Nephron progenitor cell (in vitro differentiated cells): ENCODE data around the gene RIMS4.

Experiments
- DNase-seq: peaks from one replicate; pipeline ENCODE4 v3.0.0; 2021
- H3K27ac Mint-ChIP-seq: 2 replicates; pipeline ENCODE4 v1.8.0; 2021; ENCODE audit warnings: mild to moderate bottlenecking, moderate library complexity, mixed read lengths
- H3K27me3 Mint-ChIP-seq: 2 replicates; pipeline ENCODE4 v1.8.0; 2021; ENCODE audit warnings: mild to moderate bottlenecking, low read depth, mixed read lengths; ENCODE audit not compliant: poor library complexity
- H3K36me3 Mint-ChIP-seq: 2 replicates; pipeline ENCODE4 v1.8.0; 2021; ENCODE audit warnings: low read depth, mixed read lengths
- H3K4me1 Mint-ChIP-seq: 2 replicates; pipeline ENCODE4 v1.8.0; 2021; ENCODE audit warnings: mixed read lengths
- H3K4me3 Mint-ChIP-seq: 2 replicates; pipeline ENCODE4 v1.8.0; 2021; ENCODE audit warnings: mild to moderate bottlenecking, moderate library complexity, mixed read lengths
- H3K9me3 Mint-ChIP-seq: 2 replicates; pipeline ENCODE4 v1.8.0; 2021; ENCODE audit warnings: mild to moderate bottlenecking, moderate library complexity, mixed read lengths
- CTCF ChIP-seq: fragments of 200-600 bp; sonication (generic); IDR thresholded peaks from 2 replicates; pipeline ENCODE4 v1.5.0; 2021; ENCODE audit warnings: antibody characterized with exemption

RIMS4 gene

GRCh38 chr20:44790638-44791393, 19.5 kb downstream of the RIMS4 start:
- H3K27ac Mint-ChIP-seq = no peak overlapping the region
- H3K27me3 Mint-ChIP-seq = peaks cover 6% of the 10 kb centered on the region
- no peaks in the 10 kb centered on the region for H3K4me1 Mint-ChIP-seq
- no peak for TF ChIP-seq CTCF
- H3K4me3 Mint-ChIP-seq = no peak overlapping the region
- H3K9me3 Mint-ChIP-seq = no peaks in the 10 kb centered on the region
- H3K36me3 Mint-ChIP-seq = no peaks in the 10 kb centered on the region
- DNase-seq = no peak

GRCh38 chr20:44788706-44789456, 21.5 kb downstream of the RIMS4 start:
- TF ChIP-seq CTCF = no peak
- DNase-seq = no peak
- peaks cover 6% of the 10 kb centered on the region for H3K27me3 Mint-ChIP-seq
- no peaks in the 10 kb centered on the region for H3K4me1 Mint-ChIP-seq
- H3K4me3 Mint-ChIP-seq = no peak overlapping the region
- H3K9me3 Mint-ChIP-seq = no peaks in the 10 kb centered on the region
- no peaks in the 10 kb centered on the region for H3K36me3 Mint-ChIP-seq
- no peak overlapping the region for H3K27ac Mint-ChIP-seq

DNA sequence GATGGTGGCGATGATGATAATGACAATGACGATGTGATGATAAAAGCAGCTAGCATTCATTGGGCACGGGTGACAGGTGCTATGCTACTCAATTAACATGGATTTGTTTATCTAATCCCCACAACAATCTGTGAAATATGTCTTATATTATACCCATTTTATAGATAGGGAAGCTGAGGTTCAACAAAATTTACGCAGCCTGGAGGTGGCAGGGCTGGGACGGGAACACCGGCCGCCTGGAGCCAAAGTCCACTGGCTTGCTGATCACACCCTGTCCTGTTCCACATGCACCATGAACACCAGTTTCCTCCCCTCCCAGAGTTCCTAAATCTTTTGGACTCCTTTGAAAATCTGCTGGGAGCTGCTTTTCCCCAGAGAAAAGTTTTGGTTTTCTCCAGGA, 23.0 kb downstream of the RIMS4 start:
- Mint-ChIP-seq H3K36me3 (no peaks in the 10 kb centered on the region), H3K9me3 (no peaks in the 10 kb centered on the region), H3K4me1 (no peaks in the 10 kb centered on the region), H3K27me3 (peaks cover 6% of the 10 kb centered on the region), H3K4me3 (no peak overlapping the region), H3K27ac (no peak overlapping the region)
- no peak for DNase-seq
- no peak for TF ChIP-seq CTCF

DNA sequence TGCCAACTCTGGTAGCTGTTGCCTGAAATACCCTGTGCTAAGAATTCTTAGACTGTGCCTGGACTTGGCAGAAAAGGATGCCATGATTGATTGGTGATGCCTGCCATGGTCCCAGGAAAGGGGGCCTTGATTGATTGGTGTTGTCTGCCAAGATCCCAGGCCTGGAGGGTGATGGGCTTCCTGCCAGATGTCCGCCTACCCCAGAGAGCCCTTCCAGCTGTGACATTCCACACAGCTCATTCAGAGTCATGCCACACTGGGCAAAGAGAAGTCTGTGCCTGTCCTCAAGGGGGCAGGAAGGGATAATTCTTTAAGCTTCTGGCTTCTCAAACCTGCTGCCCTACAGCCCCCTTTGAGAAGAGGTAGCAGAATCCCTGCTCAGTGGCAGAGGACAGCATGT, 24.6 kb downstream of the RIMS4 start:
- Mint-ChIP-seq H3K27ac (no peak overlapping the region), H3K27me3 (peaks cover 6% of the 10 kb centered on the region), H3K36me3 (no peaks in the 10 kb centered on the region), H3K4me3 (no peak overlapping the region), H3K4me1 (no peaks in the 10 kb centered on the region), H3K9me3 (no peaks in the 10 kb centered on the region)
- peak; percentile 18 for DNase-seq
- no peak for TF ChIP-seq CTCF

DNA sequence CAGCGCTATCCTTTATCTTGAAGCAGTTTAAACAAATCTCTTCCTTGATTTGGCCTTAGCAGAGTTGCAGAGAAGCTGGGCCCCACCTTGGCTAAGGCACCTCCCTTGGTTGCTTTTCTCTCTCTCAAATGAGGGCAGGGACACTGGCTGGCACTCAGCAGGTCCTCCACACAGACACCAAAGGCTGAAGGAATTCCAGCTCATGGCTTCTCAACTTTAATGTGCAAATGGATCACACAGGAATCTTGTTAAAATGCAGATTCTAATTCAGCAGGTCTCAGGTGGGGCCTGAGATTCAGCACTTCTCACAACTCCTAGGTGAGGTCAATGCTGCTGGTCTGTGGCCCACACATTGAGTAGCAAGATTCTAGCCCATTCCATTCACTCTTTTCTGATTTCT, 25.7 kb downstream of the RIMS4 start:
- Mint-ChIP-seq H3K4me3 (no peak overlapping the region), H3K36me3 (no peaks in the 10 kb centered on the region), H3K27ac (no peak overlapping the region), H3K27me3 (peaks cover 6% of the 10 kb centered on the region), H3K9me3 (no peaks in the 10 kb centered on the region), H3K4me1 (no peaks in the 10 kb centered on the region)
- DNase-seq = no peak
- no peak for TF ChIP-seq CTCF

GRCh38 chr20:44781791-44782190, 28.6 kb downstream of the RIMS4 start:
- Mint-ChIP-seq H3K36me3 (no peaks in the 10 kb centered on the region), H3K9me3 (no peaks in the 10 kb centered on the region), H3K4me3 (no peak overlapping the region), H3K4me1 (no peaks in the 10 kb centered on the region), H3K27me3 (peaks cover 3% of the 10 kb centered on the region), H3K27ac (no peak overlapping the region)
- no peak for TF ChIP-seq CTCF
- no peak for DNase-seq
